Epithelial cell of prostate (primary cell): ENCODE measurements around the gene ADARB1.

Source experiments
- DNase-seq: peaks from one replicate; pipeline ENCODE4 v3.0.0-alpha.2; 2011; ENCODE audit warnings: low read depth, low spot score
- H3K27ac ChIP-seq: fragments of 450-650 bp; 2 replicates; pipeline ENCODE4 v1.5.1; 2017; ENCODE audit warnings: mild to moderate bottlenecking

The ADARB1 gene

DNA sequence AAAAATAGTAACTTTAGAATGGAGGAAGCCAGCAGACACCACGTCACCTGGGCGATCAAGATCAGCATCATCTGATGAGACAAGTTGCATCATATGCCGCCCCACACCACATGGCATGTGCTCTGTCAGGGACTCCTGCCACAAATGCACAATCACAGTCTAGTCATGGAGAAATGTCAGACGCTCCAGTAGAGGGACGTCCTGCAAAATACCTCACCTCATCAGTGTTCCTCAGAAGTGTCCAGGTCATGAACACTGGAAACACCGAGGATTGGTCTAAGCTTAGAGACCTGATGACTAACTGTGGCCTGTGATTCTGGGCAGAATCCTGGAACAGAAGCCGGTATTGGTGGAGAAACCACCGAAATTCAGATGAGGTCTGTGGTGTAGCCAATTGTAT is 14.3 kb downstream of the ADARB1 start:
- no peak for DNase-seq
- H3K27ac ChIP-seq, result no peak overlapping the region

GRCh38 chr21:45089964-45090363 is 15.6 kb downstream of the ADARB1 start:
- no peak for DNase-seq
- H3K27ac ChIP-seq, result no peak overlapping the region

GRCh38 chr21:45090966-45091365 is 16.6 kb downstream of the ADARB1 start:
- no peak overlapping the region for H3K27ac ChIP-seq
- no peak for DNase-seq

DNA sequence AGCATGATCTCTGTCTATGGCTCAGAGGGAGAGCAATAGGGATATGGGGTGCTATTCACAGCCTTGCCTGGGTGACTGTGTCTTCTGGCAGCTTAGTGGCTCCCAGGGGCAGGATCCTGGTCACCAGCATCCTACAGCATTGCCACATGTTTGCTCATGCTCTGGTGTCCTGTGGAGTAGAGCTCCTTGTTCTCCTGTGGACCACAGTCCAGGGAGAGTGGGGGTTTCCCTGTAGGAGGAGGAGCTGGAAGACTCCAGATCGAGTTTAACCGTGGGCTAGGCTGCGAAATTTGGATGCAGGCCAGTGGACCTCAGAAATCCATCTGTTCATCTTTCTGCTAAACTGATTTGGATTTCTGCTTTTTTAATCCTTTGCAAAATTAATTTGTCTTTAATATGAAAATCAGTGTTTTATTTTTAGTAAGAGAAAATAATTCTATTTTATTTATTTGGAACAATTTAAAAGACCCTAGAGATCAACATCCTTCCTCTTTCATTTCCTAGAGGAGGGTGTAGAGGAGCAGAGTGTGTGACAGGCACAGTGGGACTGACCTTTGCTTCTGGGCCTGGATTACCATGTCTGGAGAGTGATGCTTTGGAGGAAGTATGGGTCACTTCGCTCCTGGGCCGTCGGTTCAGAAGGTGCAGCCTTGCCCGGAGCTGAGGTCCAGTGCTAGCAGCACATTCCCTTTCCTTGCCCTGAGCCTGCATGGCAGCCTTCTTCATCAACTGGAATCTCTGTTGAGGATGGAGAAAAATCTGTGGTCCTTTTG is 17.4 kb downstream of the ADARB1 start:
- DNase-seq, result no peak
- H3K27ac ChIP-seq, result no peak overlapping the region

DNA sequence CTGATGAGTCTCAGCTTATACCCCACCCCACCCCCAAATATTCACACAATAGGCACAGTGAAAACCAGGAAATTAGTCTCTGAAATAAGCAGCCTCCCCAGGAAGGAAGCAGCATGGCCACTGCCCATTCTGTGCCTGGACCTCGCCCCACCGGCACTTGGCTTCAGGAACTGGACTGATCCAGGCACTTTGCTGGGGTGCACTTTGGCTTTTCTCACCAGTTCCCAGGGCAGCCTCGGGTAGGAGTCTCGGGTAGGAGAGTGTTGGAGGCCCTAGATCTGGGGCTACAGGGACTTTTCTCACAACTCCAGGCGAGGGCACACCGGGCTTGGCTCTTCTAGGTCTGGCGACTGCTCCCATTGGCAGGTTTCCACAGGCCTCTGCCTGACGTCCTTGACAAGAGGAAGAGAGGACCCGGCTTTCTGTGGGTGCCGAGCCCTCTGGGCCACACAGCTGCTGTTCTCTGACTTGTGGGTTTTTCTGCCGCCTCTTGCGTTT is 18.7 kb downstream of the ADARB1 start:
- DNase-seq, result no peak
- H3K27ac ChIP-seq, result no peak overlapping the region

- H3K27ac ChIP-seq, result no peak overlapping the region
Measured at GRCh38 chr21:45094412-45094811, 20.0 kb downstream of the ADARB1 start.

DNA sequence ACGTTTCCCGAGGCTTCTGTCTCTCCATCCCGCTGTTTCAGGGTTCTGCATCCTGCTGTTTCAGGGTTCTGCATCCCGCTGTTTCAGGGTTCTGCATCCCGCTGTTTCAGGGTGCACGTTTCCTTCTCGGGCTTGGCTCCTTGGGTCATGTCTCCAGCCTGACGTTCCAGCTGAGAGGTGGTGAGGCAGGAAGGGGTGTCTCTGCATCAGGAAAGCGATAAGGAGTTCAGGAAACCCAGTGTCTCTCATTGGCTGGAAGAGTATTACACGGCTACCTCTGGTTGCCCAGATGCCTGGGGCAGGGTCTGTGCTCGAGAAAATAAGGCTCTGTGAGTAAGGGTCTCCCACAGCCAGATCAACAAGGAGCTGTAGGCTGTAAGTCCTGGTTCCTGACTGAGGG is 21.1 kb downstream of the ADARB1 start:
- DNase-seq, result no peak
- no peak overlapping the region for H3K27ac ChIP-seq

More at GRCh38 chr21:45094412-45094811, 20.0 kb downstream of the ADARB1 start:
- DNase-seq, result no peak

GRCh38 chr21:45096217-45096616 is 21.8 kb downstream of the ADARB1 start:
- DNase-seq, result no peak

GRCh38 chr21:45097827-45098387 is 23.5 kb downstream of the ADARB1 start:
- no peak overlapping the region for H3K27ac ChIP-seq
- DNase-seq, result no peak

More at GRCh38 chr21:45096217-45096616, 21.8 kb downstream of the ADARB1 start:
- H3K27ac ChIP-seq, result no peak overlapping the region

- H3K27ac ChIP-seq, result no peak overlapping the region
- DNase-seq, result no peak
Measured at GRCh38 chr21:45098867-45099266, 24.5 kb downstream of the ADARB1 start.

GRCh38 chr21:45099571-45099970 is 25.2 kb downstream of the ADARB1 start:
- no peak overlapping the region for H3K27ac ChIP-seq
- DNase-seq, result no peak

DNA sequence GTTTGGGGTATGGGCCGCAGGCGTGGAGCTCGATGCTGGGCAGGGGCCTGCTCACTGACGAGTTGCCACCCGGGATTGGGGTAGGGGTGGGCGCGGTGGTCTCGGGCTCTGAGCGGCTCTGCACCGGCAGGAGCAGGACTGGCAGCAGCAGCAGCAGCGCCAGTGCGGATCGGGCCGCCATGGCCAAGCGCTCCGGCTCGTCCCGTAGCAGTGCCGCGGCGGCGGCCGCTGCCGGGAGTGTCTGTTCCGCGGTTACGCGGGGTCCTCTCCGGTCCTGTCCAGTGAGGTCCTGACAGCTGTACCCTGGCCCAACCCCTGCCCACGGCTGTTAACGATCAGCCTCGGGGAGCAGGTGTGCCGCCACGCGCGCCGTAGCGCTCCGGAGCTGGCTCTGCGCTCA is 26.5 kb downstream of the ADARB1 start:
- no peak overlapping the region for H3K27ac ChIP-seq

DNA sequence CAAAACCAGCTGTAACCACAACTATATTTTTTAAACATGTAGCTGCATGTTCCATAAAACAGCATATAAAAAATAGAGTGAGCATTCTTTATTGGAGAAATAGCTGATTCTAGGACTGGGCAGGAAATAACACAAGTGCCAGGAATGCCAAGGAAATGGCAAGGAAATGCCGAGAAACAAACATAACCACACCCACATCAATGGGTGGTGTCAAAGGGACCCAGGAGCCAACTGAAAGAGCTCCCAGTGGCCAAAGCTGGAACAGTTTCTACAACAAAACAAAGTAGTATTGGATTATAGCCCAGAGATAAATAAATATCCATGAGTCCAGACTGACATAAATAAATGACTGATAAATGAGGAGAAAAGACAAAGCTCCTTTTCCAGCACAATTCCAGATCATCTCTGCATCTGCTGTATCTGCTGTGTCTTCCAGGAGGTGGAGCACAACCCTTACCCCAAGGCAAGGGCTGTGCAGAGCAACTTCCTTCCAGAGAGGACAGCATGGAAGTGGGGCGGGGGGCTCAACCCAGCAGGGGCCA is 28.1 kb downstream of the ADARB1 start:
- peak overlapping the region; percentile 57 for H3K27ac ChIP-seq
- no peak for DNase-seq

More for the DNA sequence above, 26.5 kb downstream of the ADARB1 start:
- DNase-seq, result no peak

GRCh38 chr21:45103971-45104520 is 29.7 kb downstream of the ADARB1 start:
- H3K27ac ChIP-seq, result no peak overlapping the region
- DNase-seq, result no peak

DNA sequence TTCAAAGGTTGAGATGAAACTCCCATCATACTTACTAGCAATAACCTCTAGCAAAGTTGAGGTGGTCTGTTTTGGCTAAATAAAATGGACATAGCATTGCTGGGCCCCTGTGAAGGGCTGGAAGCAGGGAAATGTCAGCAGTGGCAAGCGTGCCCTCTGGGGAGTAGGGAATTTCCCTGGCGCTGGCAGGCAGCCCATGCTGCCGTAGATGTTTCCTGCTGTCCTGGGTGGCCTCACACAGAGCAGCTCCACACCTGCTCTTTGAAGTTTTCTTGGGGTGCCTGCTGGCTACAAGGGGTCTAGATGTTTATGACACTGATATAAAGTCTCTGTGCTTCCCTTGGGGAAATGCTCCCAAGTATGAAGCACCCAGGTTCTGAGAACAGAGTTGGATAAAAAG is 30.2 kb downstream of the ADARB1 start:
- no peak overlapping the region for H3K27ac ChIP-seq

DNA sequence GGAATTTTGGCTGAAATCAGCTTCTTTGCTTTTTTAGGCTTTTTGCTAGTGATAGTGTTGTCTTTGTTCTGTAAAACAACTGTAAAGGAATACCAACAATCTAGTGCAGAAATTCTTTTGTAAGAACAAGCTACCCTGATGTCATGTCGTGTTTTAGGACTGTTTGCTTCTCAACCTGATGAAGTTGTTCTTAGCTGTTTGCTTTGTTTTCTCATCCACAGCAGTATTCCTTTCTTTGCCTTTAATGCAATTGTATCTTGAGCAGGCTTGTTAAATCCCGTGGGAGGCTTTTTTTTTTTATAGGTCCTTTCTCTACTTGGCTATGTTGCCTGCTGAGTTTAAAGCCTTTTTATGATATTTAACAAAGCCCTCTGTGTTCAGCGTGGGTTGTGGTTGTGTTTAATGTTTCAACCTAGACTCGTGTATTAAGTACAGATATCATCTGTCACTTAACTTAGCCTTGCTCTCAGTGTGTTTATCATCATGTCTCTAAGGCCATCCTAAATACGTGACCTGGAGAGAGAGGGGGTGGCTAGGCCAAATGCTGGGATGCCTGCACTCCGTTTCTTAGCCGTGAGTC is 31.6 kb downstream of the ADARB1 start:
- DNase-seq, result no peak
- H3K27ac ChIP-seq, result no peak overlapping the region

More for the DNA sequence above, 30.2 kb downstream of the ADARB1 start:
- DNase-seq, result no peak

GRCh38 chr21:45108034-45108790 is 33.8 kb downstream of the ADARB1 start:
- no peak for DNase-seq

GRCh38 chr21:45108808-45109781 is 34.7 kb downstream of the ADARB1 start:
- DNase-seq, result no peak
- H3K27ac ChIP-seq, result no peak overlapping the region

More at GRCh38 chr21:45108034-45108790, 33.8 kb downstream of the ADARB1 start:
- no peak overlapping the region for H3K27ac ChIP-seq
